NCI-H1092 treated with DMSO at 0.1 percent for 48 hours (cell line): ENCODE data around the gene C12orf60.

Source experiments
- DNase-seq: peaks from one replicate; lab custom pipeline; 2025; lab: John Stamatoyannopoulos, UW

C12orf60 gene

GRCh38 chr12:14873440-14874185 lies 70.1 kb downstream of the C12orf60 start:
- DNase-seq = no peak
